WTC11 (cell line): ENCODE data around the gene TBX3. TPM values are rescaled to one million over a fixed set of nuclear protein-coding genes. Genes with fewer than 3 reads are reported as not detected.

Source experiments
- ATAC-seq: fragments of 200-7000 bp; cut with Tn5 transposase; 2 replicates; pipeline ENCODE4 v1.10.0; 2021; ENCODE audit warnings: mild to moderate bottlenecking, moderate library complexity
- CTCF ChIA-PET: fragments of 300-600 bp; sonication (Branson Sonifier 250); formaldehyde crosslinking; loops from one replicate; lab custom pipeline; 2021; ENCODE audit warnings: antibody characterized with exemption; lab: Charles Lee
- POLR2A ChIA-PET: fragments of 350-600 bp; sonication (Branson Sonifier 250); formaldehyde crosslinking; loops from one replicate; lab custom pipeline; 2021; ENCODE audit warnings: antibody characterized with exemption; lab: Charles Lee
- DNase-seq: peaks from one replicate; pipeline ENCODE4 v3.0.0; 2021; ENCODE audit warnings: low spot score
- H3K27ac Mint-ChIP-seq: 2 replicates; pipeline ENCODE4 v1.8.0; 2021; ENCODE audit warnings: mixed read lengths
- H3K27me3 Mint-ChIP-seq: 2 replicates; pipeline ENCODE4 v1.8.0; 2021; ENCODE audit warnings: low read depth, mild to moderate bottlenecking, moderate library complexity, mixed read lengths
- H3K36me3 Mint-ChIP-seq: 2 replicates; pipeline ENCODE4 v1.8.0; 2021; ENCODE audit warnings: mixed read lengths
- H3K4me1 Mint-ChIP-seq: 2 replicates; pipeline ENCODE4 v1.8.0; 2022; ENCODE audit warnings: mixed read lengths
- H3K4me3 Mint-ChIP-seq: 2 replicates; pipeline ENCODE4 v1.8.0; 2021; ENCODE audit warnings: mild to moderate bottlenecking, moderate library complexity, mixed read lengths
- H3K9me3 Mint-ChIP-seq: 2 replicates; pipeline ENCODE4 v1.8.0; 2021; ENCODE audit warnings: mixed read lengths
- CBFB ChIP-seq: sonication (generic); formaldehyde crosslinking; IDR thresholded peaks from 2 replicates; pipeline ENCODE4 v1.8.1; 2022; ENCODE audit warnings: mild to moderate bottlenecking, low read depth, missing genetic modification reagents
- EMX1 ChIP-seq: fragments of 250-450 bp; sonication (Bioruptor Pico); IDR thresholded peaks from 2 replicates; pipeline ENCODE4 v1.8.0; 2021; ENCODE audit warnings: mild to moderate bottlenecking
- ESRRA ChIP-seq: sonication (generic); formaldehyde crosslinking; IDR thresholded peaks from 2 replicates; pipeline ENCODE4 v1.8.1; 2022; ENCODE audit warnings: mild to moderate bottlenecking, missing genetic modification reagents, borderline replicate concordance
- FOXJ3 ChIP-seq: sonication (generic); formaldehyde crosslinking; IDR thresholded peaks from 2 replicates; pipeline ENCODE4 v1.9.0; 2021; ENCODE audit warnings: missing genetic modification reagents, mild to moderate bottlenecking, borderline replicate concordance
- FOXK1 ChIP-seq: sonication (generic); formaldehyde crosslinking; IDR thresholded peaks from 2 replicates; pipeline ENCODE4 v1.8.0; 2022; ENCODE audit warnings: mild to moderate bottlenecking, moderate library complexity, missing genetic modification reagents
- JAZF1 ChIP-seq: fragments of 250-450 bp; sonication (Bioruptor Pico); IDR thresholded peaks from 2 replicates; pipeline ENCODE4 v1.9.0; 2021; ENCODE audit warnings: moderate library complexity, mild to moderate bottlenecking, inconsistent platforms
- KAT7 ChIP-seq: sonication (generic); formaldehyde crosslinking; IDR thresholded peaks from 2 replicates; pipeline ENCODE4 v1.8.1; 2023; ENCODE audit warnings: missing genetic modification reagents, mild to moderate bottlenecking, borderline replicate concordance
- MYBL2 ChIP-seq: sonication (generic); formaldehyde crosslinking; IDR thresholded peaks from 2 replicates; pipeline ENCODE4 v1.8.1; 2023; ENCODE audit warnings: mild to moderate bottlenecking, moderate library complexity, missing genetic modification reagents
- NFATC4 ChIP-seq: fragments of 250-450 bp; sonication (Bioruptor Pico); IDR thresholded peaks from 2 replicates; pipeline ENCODE4 v1.9.0; 2021; ENCODE audit warnings: mild to moderate bottlenecking
- NFE2L1 ChIP-seq: sonication (generic); formaldehyde crosslinking; IDR thresholded peaks from 2 replicates; pipeline ENCODE4 v1.8.1; 2023; ENCODE audit warnings: missing genetic modification reagents
- NFYB ChIP-seq: sonication (generic); formaldehyde crosslinking; conservative IDR thresholded peaks from 2 replicates; pipeline ENCODE4 v1.8.0; 2022; ENCODE audit warnings: low read depth, missing genetic modification reagents
- OVOL2 ChIP-seq: fragments of 250-450 bp; sonication (Bioruptor Pico); IDR thresholded peaks from 2 replicates; pipeline ENCODE4 v1.9.0; 2021; ENCODE audit warnings: mild to moderate bottlenecking, borderline replicate concordance
- SMAD4 ChIP-seq: sonication (generic); formaldehyde crosslinking; IDR thresholded peaks from 2 replicates; pipeline ENCODE4 v1.8.0; 2022; ENCODE audit warnings: mild to moderate bottlenecking, missing genetic modification reagents
- SP1 ChIP-seq: sonication (generic); formaldehyde crosslinking; conservative IDR thresholded peaks from 2 replicates; pipeline ENCODE4 v1.8.1; 2022; ENCODE audit warnings: missing genetic modification reagents
- TEAD4 ChIP-seq: sonication (generic); formaldehyde crosslinking; IDR thresholded peaks from 2 replicates; pipeline ENCODE4 v1.8.0; 2022; ENCODE audit warnings: mild to moderate bottlenecking, missing genetic modification reagents
- total RNA-seq: library from RNA; stranded (reverse); gene quantifications from 3 replicates; pipeline ENCODE4 v1.2.3, GENCODE V29; 2021
- TF ChIP-seq, protein P1 (sequence below): sonication (generic); formaldehyde crosslinking; IDR thresholded peaks from 2 replicates; pipeline ENCODE4 v1.8.1; 2023; ENCODE audit warnings: mild to moderate bottlenecking, missing genetic modification reagents
- TF ChIP-seq, protein P2 (sequence below): fragments of 250-450 bp; sonication (Bioruptor Pico); IDR thresholded peaks from 2 replicates; pipeline ENCODE4 v1.8.0; 2021; ENCODE audit warnings: mild to moderate bottlenecking
- TF ChIP-seq, protein P3 (sequence below): sonication (generic); formaldehyde crosslinking; IDR thresholded peaks from 2 replicates; pipeline ENCODE4 v1.8.0; 2022; ENCODE audit warnings: missing genetic modification reagents
- TF ChIP-seq, protein P4 (sequence below): sonication (generic); formaldehyde crosslinking; IDR thresholded peaks from 2 replicates; pipeline ENCODE4 v1.8.1; 2022; ENCODE audit warnings: mild to moderate bottlenecking, missing genetic modification reagents, moderate library complexity, borderline replicate concordance
- TF ChIP-seq, protein P5 (sequence below): sonication (generic); formaldehyde crosslinking; IDR thresholded peaks from 2 replicates; pipeline ENCODE4 v1.8.1; 2022; ENCODE audit warnings: low read depth, mild to moderate bottlenecking, moderate library complexity, missing genetic modification reagents, borderline replicate concordance

Gene TBX3
- total RNA-seq, 1 experiment from 2014 or later, result 2.2 TPM

DNA sequence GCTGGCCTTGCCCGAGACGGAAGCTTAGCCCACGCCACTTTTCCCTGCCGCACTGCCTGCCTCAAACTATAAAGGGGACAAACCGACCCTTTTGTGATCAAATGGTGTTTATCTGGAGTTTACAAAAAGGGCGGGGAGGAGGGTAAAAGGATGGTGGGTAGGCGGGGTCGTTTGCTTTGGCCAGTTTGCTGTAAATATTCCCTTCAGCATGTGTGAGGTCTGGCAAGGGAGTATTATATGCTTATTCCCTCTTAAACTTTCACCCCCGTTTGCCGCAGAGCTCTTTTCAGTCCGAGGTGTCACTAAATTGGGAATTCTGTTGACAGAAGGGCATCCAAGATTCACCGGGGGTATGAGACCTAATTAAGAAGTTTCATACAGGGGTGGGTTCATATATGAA, 3.8 kb upstream of the TBX3 start:
- TF ChIP-seq EMX1 (CRISPR knock-in tag) (no peak), CBFB (CRISPR knock-in tag) (no peak), ESRRA (CRISPR knock-in tag) (no peak), MYBL2 (CRISPR knock-in tag) (no peak), KAT7 (CRISPR knock-in tag) (no peak), OVOL2 (CRISPR knock-in tag) (no peak), NFE2L1 (no peak), SMAD4 (CRISPR knock-in tag) (no peak), FOXJ3 (no peak), TEAD4 (CRISPR knock-in tag) (no peak), FOXK1 (CRISPR knock-in tag) (no peak), JAZF1 (CRISPR knock-in tag) (no peak), NFATC4 (CRISPR knock-in tag) (no peak), SP1 (CRISPR knock-in tag) (no peak), NFYB (CRISPR knock-in tag) (no peak)
- TF ChIP-seq, protein P1, sequence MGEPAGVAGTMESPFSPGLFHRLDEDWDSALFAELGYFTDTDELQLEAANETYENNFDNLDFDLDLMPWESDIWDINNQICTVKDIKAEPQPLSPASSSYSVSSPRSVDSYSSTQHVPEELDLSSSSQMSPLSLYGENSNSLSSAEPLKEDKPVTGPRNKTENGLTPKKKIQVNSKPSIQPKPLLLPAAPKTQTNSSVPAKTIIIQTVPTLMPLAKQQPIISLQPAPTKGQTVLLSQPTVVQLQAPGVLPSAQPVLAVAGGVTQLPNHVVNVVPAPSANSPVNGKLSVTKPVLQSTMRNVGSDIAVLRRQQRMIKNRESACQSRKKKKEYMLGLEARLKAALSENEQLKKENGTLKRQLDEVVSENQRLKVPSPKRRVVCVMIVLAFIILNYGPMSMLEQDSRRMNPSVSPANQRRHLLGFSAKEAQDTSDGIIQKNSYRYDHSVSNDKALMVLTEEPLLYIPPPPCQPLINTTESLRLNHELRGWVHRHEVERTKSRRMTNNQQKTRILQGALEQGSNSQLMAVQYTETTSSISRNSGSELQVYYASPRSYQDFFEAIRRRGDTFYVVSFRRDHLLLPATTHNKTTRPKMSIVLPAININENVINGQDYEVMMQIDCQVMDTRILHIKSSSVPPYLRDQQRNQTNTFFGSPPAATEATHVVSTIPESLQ (CRISPR knock-in tag), result no peak
- TF ChIP-seq, protein P2, sequence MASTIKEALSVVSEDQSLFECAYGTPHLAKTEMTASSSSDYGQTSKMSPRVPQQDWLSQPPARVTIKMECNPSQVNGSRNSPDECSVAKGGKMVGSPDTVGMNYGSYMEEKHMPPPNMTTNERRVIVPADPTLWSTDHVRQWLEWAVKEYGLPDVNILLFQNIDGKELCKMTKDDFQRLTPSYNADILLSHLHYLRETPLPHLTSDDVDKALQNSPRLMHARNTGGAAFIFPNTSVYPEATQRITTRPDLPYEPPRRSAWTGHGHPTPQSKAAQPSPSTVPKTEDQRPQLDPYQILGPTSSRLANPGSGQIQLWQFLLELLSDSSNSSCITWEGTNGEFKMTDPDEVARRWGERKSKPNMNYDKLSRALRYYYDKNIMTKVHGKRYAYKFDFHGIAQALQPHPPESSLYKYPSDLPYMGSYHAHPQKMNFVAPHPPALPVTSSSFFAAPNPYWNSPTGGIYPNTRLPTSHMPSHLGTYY, result no peak
- TF ChIP-seq, protein P3, sequence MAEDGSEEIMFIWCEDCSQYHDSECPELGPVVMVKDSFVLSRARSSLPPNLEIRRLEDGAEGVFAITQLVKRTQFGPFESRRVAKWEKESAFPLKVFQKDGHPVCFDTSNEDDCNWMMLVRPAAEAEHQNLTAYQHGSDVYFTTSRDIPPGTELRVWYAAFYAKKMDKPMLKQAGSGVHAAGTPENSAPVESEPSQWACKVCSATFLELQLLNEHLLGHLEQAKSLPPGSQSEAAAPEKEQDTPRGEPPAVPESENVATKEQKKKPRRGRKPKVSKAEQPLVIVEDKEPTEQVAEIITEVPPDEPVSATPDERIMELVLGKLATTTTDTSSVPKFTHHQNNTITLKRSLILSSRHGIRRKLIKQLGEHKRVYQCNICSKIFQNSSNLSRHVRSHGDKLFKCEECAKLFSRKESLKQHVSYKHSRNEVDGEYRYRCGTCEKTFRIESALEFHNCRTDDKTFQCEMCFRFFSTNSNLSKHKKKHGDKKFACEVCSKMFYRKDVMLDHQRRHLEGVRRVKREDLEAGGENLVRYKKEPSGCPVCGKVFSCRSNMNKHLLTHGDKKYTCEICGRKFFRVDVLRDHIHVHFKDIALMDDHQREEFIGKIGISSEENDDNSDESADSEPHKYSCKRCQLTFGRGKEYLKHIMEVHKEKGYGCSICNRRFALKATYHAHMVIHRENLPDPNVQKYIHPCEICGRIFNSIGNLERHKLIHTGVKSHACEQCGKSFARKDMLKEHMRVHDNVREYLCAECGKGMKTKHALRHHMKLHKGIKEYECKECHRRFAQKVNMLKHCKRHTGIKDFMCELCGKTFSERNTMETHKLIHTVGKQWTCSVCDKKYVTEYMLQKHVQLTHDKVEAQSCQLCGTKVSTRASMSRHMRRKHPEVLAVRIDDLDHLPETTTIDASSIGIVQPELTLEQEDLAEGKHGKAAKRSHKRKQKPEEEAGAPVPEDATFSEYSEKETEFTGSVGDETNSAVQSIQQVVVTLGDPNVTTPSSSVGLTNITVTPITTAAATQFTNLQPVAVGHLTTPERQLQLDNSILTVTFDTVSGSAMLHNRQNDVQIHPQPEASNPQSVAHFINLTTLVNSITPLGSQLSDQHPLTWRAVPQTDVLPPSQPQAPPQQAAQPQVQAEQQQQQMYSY (CRISPR knock-in tag), result no peak
- TF ChIP-seq, protein P4, sequence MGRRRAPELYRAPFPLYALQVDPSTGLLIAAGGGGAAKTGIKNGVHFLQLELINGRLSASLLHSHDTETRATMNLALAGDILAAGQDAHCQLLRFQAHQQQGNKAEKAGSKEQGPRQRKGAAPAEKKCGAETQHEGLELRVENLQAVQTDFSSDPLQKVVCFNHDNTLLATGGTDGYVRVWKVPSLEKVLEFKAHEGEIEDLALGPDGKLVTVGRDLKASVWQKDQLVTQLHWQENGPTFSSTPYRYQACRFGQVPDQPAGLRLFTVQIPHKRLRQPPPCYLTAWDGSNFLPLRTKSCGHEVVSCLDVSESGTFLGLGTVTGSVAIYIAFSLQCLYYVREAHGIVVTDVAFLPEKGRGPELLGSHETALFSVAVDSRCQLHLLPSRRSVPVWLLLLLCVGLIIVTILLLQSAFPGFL, result no peak
- TF ChIP-seq, protein P5, sequence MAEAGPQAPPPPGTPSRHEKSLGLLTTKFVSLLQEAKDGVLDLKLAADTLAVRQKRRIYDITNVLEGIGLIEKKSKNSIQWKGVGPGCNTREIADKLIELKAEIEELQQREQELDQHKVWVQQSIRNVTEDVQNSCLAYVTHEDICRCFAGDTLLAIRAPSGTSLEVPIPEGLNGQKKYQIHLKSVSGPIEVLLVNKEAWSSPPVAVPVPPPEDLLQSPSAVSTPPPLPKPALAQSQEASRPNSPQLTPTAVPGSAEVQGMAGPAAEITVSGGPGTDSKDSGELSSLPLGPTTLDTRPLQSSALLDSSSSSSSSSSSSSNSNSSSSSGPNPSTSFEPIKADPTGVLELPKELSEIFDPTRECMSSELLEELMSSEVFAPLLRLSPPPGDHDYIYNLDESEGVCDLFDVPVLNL (CRISPR knock-in tag), result no peak
- no peak for ATAC-seq
- Mint-ChIP-seq H3K27me3 (peaks cover 98% of the 10 kb centered on the region), H3K9me3 (no peaks in the 10 kb centered on the region), H3K4me1 (peaks cover 66% of the 10 kb centered on the region), H3K36me3 (no peaks in the 10 kb centered on the region), H3K4me3 (no peak overlapping the region), H3K27ac (no peak overlapping the region)
- no peak for DNase-seq
- POLR2A ChIA-PET, result no interaction called here
- CTCF ChIA-PET, result interaction anchor here (1.0 to 1.3 kb wide), 4 partner anchors 12 to 707 kb away, joined by 3 to 5 read pairs (median 4); no protein-coding TSS in a partner anchor
